Measurements from ENCODE around the gene UGT1A3.

The UGT1A3 gene

GRCh38 chr2:233793465-233794127 is 64.8 kb downstream of the UGT1A3 start:
- no peak for DNase-seq (ENCODE audit: low read depth)
- TF ChIP-seq CTCF (conservative IDR thresholded peaks at IDR 0.05; ENCODE audit: control insufficient read depth, insufficient read depth, low read depth, low read length), result no peak
- H3K4me3 ChIP-seq (ENCODE audit: control insufficient read depth, low read depth, low read length), result no peak overlapping the region

GRCh38 chr2:233794128-233794658 is 65.4 kb downstream of the UGT1A3 start:
- DNase-seq (ENCODE audit: low read depth), result no peak
- no peak overlapping the region for H3K4me3 ChIP-seq (ENCODE audit: control insufficient read depth, low read depth, low read length)
- TF ChIP-seq CTCF (conservative IDR thresholded peaks at IDR 0.05; ENCODE audit: control insufficient read depth, insufficient read depth, low read depth, low read length), result no peak

- TF ChIP-seq CTCF (conservative IDR thresholded peaks at IDR 0.05; ENCODE audit: control insufficient read depth, insufficient read depth, low read depth, low read length), result no peak
- H3K4me3 ChIP-seq (ENCODE audit: control insufficient read depth, low read depth, low read length), result no peak overlapping the region
- no peak for DNase-seq (ENCODE audit: low read depth)
Observed at GRCh38 chr2:233795735-233796171, 66.9 kb downstream of the UGT1A3 start.

GRCh38 chr2:233796254-233796653 is 67.4 kb downstream of the UGT1A3 start:
- no peak for DNase-seq (ENCODE audit: low read depth)
- TF ChIP-seq CTCF (conservative IDR thresholded peaks at IDR 0.05; ENCODE audit: control insufficient read depth, insufficient read depth, low read depth, low read length), result no peak
- H3K4me3 ChIP-seq (ENCODE audit: control insufficient read depth, low read depth, low read length), result no peak overlapping the region

- H3K4me3 ChIP-seq (ENCODE audit: control insufficient read depth, low read depth, low read length), result no peak overlapping the region
- TF ChIP-seq CTCF (conservative IDR thresholded peaks at IDR 0.05; ENCODE audit: control insufficient read depth, insufficient read depth, low read depth, low read length), result no peak
- DNase-seq (ENCODE audit: low read depth), result no peak
Observed at GRCh38 chr2:233798335-233799086, 69.7 kb downstream of the UGT1A3 start.

GRCh38 chr2:233799087-233799665 is 70.3 kb downstream of the UGT1A3 start:
- no peak overlapping the region for H3K4me3 ChIP-seq (ENCODE audit: control insufficient read depth, low read depth, low read length)
- TF ChIP-seq CTCF (conservative IDR thresholded peaks at IDR 0.05; ENCODE audit: control insufficient read depth, insufficient read depth, low read depth, low read length), result no peak
- DNase-seq (ENCODE audit: low read depth), result no peak

Measured in fibroblast of mammary gland (primary cell).